Left forelimb (tissue), 1 donor: ENCODE measurements around the gene MEGF11.
A peak's percentile ranks its signal among the peaks of the same experiment; 100 is the strongest.

Experiments
- DNase-seq: peaks from one replicate; pipeline ENCODE4 v3.0.0-alpha.2; 2018; ENCODE audit warnings: low spot score

The MEGF11 gene

DNA sequence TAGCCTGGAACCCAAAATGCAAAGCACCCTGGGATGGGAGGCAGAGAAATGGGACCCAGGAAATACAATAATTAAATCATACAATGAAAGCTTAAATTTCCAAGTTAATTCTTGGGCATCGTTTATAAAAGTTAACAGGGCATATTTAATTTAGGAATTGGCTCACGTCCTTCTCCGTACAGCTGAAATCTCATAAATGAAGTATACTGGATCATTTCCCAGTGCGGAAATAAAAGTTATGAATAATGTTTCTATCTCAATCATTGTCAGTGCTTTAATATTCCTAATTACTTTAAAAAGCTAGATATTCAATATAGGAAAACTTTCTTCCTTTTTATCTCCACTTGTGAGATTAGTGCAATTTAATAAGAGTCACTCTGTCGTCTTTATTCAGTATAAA is 164.0 kb downstream of the MEGF11 start:
- DNase-seq, result no peak

DNA sequence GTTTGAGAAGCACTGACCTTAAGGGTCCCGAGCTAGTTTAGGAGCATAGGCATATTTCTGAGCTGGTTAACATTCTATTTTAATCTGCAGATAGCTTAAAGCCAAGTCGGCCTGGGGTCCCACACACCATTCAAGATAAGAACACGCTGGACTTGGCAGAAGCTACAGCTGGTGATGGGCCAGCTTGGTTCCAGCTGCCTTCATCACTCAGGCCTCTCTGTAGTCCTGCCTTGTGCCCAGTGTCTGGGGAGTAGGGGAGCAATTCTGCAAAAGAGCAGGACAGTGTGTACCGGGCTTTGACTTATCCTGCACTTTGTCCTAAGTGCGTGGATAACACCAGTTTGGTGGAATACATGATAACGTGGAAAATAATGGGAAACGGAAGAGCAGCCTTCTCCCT is 164.5 kb downstream of the MEGF11 start:
- peak; percentile 69 for DNase-seq

DNA sequence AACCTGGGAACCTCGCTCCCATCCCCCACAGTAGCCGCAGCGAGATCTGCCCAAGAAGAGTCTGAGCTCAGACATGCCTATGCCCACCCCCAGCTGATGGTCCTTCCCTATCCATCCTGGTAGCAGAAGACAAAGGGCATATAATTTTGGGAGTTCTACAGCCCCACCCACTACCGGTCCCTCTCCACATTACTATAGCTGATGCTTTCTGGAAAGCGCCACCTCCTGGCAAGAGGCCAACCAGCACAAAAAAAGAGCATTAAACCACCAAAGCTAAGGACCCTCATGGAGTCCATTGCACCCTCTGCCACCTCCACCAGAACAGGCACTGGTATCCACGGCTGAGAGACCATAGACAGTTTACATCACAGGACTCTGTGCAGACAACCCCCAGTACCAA is 168.4 kb downstream of the MEGF11 start:
- DNase-seq, result no peak

DNA sequence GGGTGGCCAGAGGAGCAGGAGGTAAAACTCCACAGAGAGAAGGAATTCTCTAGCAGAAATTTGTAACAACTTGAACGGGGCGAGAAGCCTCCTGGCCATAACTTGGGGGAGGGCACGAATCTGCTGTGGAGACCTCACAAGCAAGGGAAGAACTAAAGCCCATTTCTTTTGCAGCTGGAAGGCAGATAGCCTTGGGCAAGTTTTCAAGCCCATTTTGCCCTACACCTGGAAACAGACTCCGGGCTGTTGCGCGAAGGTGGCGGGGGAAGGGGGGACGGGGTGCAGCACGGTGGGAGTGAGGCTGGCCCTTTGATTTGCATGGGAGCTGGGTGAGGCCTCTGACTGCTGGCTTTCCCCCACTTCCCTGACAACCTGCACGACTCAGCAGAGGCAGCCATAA is 168.8 kb downstream of the MEGF11 start:
- no peak for DNase-seq

DNA sequence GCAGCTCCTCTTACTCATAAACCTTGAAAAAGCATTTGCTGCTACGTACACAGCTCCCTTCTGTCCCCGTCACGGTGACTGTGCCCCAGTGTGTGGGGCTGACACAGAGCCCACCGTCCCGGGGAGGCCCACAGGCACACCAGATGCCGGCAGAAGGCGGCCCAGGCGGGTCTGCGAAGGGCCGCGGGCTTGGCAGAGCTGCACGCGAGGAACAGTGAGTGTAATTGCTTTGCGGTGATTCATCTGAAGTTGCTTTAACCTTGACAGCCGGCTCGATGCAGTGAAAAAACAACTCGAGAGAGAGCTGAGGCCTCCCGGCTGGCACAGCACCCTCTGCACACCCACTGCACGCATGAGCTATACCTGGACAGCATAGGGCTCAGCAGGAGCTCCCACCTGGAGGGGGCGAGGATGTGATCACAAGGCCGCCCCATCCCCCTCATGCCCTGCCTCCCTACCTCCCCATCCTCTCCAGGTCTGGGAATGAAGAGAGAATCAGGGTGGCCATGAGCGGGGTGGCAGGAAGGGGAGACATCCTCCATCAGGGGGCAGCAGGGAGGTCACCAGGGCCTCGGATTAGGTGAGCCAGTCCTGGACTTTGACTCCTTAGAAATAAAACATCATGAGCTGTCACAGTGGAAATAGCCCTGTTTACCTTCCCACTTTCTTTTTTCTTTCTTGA is 172.7 kb downstream of the MEGF11 start:
- DNase-seq, result peak; percentile 58

DNA sequence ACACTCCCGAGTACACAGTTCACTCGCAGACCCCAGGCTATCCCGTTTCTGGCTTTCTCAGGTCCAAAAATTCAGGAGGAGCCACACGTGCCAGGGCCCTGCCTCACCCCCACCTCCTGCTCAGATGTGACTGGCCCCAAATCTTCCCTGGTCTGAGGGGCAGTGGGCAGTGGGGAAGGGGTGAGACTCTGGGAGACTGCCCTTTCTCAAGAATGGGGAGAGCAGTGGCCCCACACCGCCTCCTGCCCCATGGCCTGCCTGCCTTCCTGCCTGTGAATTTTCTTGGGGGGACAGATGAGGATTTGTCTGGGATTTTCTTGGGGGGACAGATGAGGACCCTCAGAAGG is 174.6 kb downstream of the MEGF11 start:
- peak; percentile 4 for DNase-seq

DNA sequence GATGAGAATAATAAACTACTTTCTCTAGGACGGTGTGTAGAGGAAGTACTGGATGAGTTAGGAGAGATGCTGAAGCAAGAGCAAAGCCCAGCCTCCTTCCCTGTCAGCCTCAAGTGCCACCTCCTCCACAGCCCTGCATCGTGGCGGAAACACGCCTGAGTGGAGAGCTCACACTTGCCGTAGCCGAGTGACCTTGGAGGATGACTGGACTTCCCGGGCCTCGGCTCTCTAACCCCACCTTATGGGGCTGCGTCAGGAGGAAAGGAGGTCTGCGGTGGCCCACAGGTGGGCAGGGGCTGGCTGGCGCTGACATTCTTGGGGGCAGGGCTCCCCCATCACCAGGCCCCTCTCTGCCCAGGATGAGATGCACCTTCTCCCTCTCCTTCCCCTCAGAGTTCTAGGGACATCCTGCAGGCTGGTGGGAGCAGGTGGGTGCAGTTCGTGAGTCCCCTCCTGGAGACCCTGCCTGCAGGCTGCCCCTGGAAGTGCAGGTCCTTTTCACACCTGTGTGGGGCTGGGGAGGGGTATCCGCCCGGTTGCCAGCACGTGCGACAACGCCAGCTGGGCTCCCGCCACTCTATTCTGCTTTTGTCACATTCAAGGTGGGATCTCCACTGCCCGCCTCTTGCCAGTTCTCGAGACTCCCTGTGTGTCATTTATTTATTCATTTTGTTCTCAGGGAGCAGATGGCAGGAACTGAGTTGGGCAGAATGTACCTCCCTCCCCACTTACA is 175.2 kb downstream of the MEGF11 start:
- peak; percentile 57 for DNase-seq

DNA sequence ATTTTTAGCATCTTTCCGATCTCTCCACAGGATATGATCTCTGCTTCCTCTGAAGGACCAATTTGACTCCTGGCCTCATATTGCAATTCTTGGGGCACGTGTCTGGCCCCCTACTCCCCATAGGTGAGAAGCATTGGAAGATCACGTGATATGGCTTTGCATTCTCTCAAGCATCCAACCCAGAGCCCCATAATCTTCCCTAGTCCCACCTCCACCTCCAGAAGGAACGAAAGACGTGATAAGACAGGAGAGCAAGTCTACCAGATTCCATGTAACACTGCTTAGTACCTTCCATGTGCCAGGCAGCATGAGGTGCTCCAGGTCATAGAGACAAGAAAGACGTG is 176.3 kb downstream of the MEGF11 start:
- no peak for DNase-seq

DNA sequence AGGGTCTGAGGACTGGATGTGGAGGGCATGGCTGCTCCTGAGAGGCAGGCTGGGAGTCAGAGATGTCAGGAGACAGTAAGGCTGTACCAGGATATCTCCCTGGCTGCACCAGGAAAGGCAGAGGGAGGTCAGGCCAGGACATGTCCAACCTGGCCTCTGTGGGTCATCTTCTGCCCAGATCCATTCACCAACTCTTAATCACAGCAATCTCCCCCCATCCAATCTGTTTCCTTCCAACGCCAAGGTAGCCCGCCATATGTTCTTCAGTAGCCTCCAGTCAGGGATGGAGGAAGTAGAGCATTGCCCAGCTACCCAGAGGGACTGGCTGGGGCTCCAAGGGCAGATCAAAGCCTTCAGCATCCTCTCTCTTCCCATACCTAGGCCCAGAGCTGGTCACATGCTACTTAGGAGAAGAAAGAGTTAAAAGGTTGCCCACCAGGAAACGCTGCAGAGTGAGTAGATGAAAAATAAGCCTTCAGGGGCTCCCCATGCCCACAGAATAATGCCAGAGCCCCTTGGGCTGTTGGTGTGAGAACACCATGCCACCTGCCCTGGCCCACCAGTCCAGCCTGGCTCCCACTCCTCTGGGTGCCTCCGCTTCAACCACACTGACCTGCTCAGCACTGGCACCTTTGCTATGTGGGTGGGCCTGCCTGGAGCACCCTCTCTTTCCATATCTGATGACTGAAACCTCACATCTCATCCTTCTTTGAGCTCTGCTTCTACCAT is 176.8 kb downstream of the MEGF11 start:
- no peak for DNase-seq

DNA sequence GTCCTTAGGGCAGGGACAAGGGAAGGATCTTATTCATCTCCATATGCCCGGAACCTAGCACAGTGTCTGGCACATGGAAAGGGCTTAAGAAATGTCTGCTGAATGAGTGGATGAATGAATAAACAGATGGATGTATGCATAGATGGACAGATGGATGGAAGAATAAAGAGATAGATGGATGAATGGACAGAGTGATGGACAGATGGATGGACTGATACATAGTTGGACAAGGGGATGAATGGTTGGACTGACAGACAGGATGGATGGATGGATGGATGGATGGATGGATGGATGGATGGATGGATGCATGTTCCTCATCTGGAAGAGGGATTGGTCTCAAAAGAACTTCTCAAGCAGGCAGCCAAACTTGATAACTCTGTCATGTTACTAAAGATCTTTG is 177.6 kb downstream of the MEGF11 start:
- no peak for DNase-seq

DNA sequence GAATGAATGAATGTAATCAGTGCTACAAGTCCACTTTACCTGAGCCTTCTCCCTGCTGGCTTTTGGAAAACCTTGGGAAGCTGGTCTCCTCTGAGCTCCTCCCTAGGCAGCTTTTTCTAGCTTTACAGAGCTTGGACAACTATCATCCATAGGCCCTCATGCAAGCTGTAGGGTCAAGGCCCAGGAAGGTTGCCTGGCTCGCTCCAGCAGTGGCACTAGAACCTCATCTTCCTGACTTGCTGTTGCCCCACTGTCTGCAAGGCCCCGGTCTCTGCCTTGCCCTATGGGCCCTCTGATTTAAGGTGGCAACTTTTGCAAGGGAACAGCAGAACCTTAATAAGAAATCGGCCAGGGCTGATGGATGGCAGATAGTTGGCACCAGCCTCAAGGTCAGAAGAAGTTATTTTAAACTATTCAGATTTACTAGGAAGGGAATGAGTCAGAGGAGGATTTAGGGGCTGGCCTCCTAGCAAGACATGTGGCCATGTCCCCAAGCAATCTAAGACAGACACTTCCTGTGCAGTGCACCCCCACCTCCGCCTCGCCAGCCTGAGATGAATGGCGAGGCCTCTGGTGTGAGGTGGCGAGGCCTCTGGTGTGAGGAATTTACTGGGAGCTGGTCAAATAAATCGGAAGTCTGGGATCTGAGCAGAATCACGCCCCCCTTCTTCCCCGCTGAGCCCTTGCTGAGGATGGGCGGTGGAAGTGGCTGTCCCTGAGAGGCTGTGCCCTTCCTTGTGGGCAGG is 180.8 kb downstream of the MEGF11 start:
- peak; percentile 47 for DNase-seq

DNA sequence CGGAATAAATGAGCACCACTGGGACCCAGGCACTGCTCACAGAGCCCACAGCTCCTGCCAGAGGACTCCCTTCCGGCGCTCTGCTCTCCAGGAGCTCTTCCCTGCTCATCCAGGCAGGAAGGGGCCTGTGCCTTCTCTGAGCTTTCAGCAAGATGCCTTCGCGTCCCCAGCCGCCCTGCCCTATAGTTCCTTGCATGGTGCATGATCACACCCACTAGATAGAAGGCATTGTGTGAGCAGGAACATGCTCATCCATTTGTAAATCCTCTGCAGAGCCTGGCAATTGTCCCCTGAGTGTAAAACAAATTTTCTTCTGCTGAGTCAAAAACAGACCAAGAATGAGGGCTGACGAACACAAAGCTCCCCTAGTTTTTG is 181.6 kb downstream of the MEGF11 start:
- DNase-seq, result peak; percentile 30

DNA sequence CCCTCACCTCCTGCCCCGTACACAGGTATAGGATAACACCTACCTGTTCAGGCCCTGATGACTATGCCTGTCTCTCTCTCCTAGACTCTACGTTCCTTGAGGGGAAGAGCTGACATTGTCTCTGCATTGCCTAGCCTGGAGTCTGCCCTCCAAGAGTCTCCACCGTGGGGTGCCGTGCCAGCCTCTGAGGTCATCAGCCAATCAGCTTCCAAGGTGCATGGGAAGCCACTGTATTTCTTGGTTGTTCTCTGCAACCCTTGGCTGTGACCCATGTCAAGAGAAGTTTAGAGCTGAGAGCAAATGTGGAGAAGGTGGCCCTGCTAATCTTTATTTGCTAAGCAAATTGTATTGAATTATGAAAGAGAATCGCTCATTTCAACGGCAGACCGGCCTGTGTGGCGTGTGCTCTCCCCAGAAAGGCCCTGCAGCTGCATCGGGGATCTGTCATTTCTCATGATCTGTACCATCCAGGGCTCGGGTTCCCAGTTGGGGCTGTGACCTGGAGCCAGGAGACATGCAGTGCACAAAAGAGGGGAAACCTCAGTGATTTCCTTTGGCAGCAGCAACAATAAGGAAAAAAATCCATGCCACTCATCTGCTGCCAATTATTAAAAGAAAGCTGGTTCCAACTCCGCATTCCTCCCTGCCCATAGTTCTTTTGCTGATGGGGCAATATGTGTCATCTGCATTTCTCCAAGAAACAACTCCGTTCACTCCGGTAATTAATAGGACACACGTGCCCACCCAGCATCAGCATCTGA is 182.2 kb downstream of the MEGF11 start:
- peak; percentile 53 for DNase-seq

DNA sequence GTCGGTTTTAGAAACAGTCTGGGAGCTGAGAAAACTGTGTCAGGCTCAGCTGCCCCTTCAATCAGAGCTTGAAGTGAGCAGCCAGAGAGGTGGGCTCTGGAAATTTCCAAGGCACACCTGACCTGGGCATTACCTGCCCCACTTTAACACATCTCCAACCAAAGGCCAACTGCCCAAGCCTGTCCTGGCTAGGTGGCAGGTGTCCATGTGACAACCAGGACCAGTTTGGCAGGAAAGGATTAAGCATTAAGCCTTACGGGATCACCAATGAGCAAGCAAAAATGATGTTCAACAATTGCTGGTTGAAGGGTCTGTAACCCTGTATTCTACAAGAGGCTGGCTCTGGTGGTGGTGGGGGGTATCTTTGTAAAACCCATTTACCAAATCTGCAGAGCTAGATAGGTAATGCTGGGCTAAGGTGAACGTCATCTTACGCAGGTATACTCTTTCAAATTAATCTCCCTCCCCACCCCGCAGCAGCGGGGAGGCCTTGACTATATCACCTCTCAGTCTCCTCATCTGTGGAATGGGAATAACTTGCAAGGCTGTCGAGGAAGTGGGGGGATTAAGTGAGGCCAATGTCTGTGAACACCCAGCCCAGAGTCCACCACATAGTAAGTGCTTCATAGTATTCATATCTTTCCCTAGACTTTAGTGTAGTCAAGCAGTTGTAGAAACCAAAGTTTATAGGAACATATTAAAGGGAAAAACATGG is 183.2 kb downstream of the MEGF11 start:
- DNase-seq, result peak; percentile 36

DNA sequence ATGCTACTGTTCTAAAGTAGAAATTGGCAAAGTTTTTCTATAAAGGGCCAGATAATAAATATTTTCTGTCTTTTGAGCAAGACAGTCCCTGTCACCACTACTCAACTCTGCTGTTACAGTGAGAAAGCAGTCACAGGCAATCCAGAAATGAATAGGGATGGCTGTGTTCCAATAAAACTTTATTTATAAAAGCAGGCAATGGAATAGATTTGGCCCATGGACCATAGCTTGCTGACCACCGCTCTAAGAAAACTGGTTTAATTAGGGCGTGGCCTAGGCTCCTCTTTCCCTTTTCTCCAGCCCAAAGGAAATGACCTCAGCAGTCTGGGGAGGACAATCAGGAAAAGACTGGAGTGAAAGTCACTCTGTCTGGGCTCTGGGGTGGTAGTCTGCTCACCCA is 183.8 kb downstream of the MEGF11 start:
- peak; percentile 33 for DNase-seq

DNA sequence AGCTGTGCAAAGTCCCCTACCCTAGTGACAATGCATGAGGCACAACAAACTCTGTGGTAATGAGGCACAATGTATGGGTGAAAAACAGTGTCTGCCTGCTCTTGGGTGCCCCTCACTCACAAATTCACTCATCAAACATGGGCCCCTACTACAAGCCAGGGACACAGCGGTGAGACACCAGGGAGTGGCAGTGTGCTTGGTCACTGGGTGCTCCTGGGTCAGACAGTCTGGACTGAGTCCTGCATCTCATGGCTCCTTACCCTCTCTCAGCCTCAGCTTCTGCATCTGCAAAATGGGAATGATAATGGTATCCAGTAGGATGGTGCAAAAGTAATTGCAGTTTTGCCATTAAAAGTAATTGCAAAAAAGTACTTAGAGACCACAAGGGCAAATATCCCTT is 184.7 kb downstream of the MEGF11 start:
- peak; percentile 49 for DNase-seq

DNA sequence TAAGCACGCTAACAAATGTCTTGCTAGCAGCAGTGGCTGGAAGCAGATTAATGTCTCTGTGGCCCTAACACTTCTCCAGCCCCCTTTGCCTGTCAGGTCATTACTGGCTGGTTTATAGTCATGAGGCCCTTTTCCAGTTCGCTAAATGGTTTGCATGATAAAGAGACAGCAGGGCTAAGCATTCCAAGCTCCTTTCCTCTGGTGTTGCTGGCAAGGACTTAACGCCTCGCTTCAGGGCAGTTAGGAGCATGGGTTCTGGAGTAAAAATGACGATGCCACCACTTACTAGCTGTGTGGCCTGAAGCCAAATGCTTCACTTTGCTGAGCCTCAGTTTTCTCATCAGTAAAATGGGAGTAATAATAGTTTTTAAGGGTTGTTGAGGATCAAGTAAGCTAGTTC is 185.9 kb downstream of the MEGF11 start:
- DNase-seq, result peak; percentile 26

DNA sequence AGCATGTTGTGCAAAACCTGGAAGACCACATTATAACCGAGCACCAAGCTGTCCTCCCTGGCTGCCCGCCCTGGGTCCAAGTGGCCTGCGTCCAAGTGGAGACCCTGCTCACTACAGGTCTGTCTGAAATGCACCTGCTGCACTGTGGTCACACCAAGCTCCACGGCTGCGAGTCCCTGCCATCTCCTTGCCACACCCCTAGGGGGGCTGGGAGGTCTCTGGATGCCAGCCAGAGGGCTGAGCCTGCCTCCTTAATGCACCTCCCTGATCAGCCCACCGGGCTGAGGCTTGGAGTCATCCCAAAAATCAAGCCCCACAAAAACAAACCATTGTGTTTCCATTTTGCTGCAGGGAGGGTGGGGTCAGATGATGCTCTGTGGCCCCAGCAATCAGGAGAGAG is 187.1 kb downstream of the MEGF11 start:
- DNase-seq, result peak; percentile 42

DNA sequence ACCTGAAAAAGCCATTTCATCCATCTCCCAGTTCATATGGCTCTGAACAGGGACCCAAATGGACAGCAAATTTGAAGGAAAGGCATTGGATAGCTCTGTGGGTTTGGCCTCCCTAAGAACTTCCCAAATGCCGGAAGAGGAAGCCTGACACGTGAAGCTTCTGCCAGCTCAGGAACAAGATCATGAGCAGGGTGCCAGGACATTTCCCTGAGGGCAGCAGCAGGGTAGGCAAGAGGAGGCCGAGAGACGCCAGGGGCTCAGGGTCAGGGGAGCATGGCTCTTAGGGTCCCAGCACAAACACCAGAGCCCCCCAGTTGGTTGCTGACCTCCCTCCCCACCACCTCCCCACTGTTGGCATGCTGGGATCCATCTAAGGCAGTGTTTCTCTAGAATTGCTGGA is 187.5 kb downstream of the MEGF11 start:
- DNase-seq, result peak; percentile 23

DNA sequence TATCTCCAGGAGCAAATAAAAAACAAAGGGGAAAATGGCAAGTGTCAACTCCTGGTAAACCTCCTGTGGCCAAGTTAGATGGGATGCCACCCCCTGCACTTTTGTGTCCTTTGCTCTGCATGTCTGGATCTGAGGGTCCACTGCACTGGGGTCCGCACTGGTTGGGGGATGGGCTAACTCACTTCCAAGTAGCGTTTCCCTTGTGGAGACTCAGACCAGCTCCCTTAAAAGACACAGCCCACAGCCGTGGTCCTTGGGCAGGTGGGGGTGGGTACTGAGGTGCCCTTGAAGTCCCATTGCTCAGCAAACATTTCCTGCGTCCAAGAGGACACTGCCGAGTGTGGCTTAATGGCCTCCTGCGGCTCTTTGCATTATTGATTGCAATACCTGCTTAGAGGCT is 188.2 kb downstream of the MEGF11 start:
- DNase-seq, result no peak

DNA sequence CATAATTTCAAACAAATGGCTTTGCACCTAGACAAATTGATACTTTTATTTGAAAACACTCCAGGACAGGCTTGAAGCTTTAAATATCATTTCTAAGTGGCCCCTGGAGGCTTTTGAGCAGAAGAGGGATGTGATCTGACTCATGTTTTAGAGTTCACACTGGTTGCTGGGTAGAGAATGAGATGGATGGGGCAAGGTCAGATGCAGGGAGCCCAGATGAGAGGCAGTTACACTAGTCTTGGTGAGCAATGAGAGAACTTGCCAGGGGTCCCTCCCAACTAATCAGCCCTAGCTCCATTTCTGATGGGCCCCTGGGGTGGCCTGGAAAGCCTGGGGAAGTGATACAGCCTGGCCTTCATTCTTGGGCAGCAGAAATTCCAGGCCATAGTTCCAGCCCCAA is 190.4 kb downstream of the MEGF11 start:
- DNase-seq, result no peak
